HG03135 (cell line): ENCODE measurements around the gene CCNQ.

Source experiments
- ATAC-seq: cut with Tn5 transposase; IDR thresholded peaks from one replicate; pipeline ENCODE4 v1.9.1; 2021; ENCODE audit warnings: mild to moderate bottlenecking, moderate library complexity; ENCODE audit not compliant: unreplicated experiment

The CCNQ gene

GRCh38 chrX:153546386-153546785 lies 52.6 kb downstream of the CCNQ start:
- ATAC-seq: no peak

GRCh38 chrX:153544727-153545126 lies 54.2 kb downstream of the CCNQ start:
- ATAC-seq: no peak

GRCh38 chrX:153539979-153540358 lies 59.0 kb downstream of the CCNQ start:
- no peak for ATAC-seq

GRCh38 chrX:153539171-153539978 lies 59.6 kb downstream of the CCNQ start:
- ATAC-seq: peak; percentile 72

GRCh38 chrX:153538424-153538823 lies 60.5 kb downstream of the CCNQ start:
- ATAC-seq: no peak
